Stimulated activated CD4-positive, alpha-beta T cell treated with anti-CD3 and anti-CD28 coated beads, Interleukin-2, amount 100 ng/mL, for 48 hours (primary cell): Measurements from ENCODE around the gene DNAJB12.
A peak's percentile ranks its signal among the peaks of the same experiment; 100 is the strongest.
"Not testable (repeated sequence)": the region's sequence is repeated elsewhere in the genome, so short reads cannot be mapped to it uniquely, and the experiment has no call there.

Source experiments
- DNase-seq, 2 donors: peaks; one replicate each; pipeline ENCODE4 v3.0.0-alpha.2; 2020

DNAJB12 gene

DNA sequence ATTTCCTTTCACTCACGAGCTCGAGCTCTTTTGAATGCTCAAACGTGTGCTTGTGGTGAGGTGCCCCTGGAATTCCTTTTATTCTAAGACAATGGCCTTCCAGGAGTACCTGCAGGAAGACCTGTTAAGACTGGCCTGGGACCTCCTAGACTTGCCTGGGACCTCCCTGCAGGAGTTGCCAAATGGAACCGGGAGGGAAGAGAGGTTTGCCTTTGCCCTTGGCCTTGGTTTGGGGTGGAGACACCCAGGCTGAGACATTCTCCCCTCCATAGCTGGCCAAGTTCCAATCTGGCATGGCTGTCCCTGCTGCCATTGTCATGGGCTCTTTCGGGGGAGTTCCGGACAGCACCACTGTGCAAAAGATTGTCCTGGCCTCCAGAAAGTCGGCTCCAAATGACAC lies 39.7 kb downstream of the DNAJB12 start:
- no peak for DNase-seq

DNA sequence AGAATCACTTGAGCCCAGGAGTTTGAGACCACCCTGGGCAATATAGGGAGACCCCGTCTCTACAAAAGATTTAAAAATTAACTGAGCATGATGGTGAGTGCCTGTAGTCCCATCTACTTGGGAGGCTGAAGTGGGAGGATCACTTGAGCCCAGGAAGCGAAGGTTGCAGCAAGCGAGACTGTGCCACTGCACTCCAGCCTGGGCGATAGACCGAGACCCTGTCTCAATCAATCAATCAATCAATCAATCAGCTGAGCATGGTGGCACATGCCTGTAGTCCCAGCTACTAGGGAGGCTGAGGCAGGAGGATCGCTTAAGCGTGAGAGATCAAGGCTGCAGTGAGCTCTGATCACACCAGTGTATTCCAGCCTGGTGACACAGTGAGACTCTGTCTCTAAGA lies 40.5 kb downstream of the DNAJB12 start:
- DNase-seq, result no peak

DNA sequence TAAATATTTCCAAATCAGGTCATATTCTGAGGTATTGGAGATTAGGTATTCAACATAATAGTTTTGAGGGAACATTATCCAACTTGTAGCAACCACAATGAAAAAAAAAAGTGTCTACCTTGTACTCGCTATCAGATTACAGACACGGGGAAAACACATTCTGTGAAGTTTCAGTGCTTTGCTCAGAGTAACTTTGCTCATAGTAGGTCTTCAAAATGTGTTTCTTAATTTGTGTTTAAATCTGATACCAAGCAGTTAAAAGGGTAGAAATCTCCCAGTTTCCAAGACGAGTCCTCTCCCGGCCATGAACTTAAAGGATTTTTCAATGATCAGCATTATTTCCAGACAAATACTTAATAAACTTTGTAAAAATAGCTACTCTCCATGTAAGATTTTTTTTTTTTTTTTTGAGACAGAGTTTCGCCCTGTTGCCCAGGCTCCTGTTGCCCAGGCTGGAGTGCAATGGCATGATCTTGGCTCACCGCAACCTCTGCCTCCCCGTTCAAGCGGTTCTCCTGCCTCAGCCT lies 41.8 kb downstream of the DNAJB12 start:
- no peak for DNase-seq

DNA sequence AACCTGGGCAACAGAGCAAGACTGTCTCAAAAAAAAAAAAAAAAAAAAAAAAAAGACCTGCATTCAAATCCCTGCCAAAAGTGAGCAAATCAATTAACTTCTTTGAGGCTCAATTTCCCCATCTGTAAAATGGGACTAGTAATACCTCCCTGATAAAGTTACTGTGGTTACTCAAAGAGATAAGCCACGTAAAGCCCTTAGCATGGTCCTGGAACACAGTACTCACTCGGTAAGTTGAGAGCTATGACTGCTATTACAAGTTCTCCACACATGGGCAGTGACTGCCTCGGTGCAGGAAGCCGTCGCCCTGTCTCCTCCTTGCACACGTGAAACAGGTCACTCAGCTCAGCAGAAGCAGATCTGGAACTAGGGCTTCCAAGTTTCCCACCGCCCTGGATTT lies 43.1 kb downstream of the DNAJB12 start:
- no peak for DNase-seq

DNA sequence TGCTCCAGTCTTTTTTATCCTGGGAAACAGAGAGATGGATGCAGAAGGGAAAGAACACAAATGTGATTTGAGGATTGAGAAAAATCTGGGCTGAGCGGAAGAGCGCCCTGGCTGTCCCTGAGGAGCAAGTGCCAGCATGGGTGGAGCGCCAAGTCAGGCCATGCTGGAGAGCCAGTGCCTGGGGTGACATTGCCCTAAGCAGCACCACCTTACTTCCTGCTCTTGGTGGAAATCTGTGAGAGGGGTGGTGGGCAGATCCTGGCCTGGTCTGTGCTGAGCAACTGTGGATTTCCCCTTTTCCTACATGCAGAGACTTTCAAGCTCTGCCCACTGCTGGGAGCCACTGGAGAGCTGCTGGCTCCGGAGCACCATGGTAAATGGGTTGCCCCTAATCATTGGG lies 44.1 kb downstream of the DNAJB12 start:
- no peak for DNase-seq

DNA sequence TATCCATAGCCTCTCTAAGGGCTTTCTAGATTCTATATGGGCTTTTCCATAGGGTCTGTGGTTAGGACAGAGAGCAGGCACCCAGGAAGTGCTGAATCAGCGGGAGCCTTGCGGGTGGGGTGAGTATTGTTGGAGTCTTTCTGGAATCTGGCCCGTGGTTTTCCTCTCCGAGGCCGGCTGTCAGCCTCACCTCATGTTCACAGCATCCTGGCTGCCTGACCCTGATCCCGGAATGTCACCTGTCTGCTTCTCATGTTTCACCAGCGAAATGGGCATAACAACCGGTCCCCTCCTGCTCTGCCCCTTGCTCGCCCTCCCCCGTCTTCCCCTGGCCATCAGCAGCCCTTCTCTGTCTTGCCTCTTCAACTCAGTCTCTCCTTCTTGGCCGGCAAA lies 44.5 kb downstream of the DNAJB12 start:
- no peak for DNase-seq

DNA sequence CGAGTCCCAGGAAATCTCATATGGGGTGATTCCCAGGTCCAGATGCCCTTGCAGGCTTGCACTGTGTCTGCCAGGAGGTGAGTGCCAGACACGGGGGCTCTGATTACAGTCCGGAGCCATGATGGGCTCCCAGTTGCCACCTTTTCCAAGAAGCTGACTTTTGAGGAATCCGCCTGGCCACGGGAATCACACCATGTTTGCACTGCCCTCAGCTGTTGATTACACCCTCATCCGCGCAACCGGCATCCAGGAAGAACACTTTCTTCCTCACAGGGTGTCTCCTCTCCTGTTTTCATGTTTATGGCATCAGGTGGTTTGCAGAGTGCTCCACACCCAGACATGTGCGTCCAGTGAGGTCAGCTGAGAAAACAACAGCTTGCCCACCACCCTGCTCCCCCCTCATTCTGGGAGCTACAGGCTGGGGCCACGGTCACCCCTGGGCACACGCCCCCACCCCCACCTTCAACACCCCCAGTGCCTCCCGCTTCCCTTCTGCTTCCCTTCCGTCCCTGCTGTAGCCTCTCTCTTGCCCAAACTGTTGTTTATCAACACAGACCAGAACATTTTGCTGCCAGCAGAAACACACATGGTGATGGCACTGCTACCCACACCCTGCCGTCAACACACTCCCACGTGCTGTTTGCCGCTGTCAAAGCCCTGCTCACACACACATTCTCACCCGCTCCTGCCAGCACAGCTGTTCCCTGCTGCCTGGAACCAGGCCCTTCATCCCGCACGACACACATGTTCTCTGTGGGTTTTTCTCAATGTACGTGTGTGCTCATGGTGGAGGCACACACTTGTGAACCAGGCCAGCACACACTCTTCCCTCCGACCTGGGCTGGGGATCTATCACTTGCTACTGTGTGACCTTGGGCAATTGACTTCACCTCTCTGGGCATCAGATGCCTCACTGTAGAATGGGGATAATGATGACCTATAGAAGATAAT lies 45.2 kb downstream of the DNAJB12 start:
- no peak for DNase-seq

DNA sequence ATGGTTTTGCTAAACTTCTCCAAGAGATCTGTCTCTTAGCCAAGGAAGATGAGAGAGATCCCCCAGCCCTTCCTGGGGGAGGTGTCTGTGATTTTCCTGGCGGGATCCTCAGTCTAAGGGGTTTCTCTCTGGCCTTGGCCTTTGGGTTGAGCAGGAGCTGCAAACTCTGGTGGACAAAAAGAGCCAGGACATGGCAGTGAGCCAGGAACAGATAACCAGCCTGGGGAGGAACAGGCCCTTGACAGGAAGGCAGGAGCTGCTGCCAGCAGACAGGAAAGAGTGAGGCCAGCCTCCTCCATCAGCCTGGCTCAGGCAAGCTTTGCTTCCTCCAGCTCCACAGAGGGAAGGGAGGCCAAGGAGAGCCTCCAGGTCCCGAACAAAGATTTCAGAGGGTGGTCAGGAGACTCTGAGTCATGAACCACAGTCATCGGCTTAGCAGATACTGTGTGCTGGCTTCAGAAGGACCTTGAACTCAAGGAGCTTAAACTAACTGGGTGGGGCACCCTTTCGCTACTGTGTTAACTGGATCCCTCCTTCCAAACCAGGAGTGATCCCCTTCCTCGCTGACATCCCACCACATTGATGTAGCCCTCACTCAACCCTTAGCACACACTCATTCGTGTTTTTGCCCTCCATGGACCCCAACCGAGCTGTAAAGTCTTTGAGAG lies 46.3 kb downstream of the DNAJB12 start:
- no peak for DNase-seq

DNA sequence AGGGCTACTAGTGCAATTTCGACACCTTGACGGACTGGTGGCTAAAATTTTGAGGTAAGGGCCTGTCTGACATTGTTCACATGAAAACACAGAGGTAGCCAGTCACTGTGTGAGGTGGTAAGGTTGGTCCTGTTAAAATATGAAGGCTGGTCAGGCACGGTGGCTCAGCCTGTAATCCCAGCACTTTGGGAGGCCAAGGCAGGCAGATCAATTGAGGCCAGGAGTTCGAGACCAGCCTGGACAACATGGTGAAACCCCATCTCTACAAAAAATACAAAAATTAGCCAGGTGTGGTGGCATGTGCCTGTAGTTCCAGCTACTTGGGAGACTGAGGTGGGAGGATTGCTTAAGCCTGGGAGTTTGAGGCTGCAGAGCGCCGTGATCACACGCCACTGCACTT lies 47.0 kb downstream of the DNAJB12 start:
- not testable (repeated sequence) for DNase-seq

DNA sequence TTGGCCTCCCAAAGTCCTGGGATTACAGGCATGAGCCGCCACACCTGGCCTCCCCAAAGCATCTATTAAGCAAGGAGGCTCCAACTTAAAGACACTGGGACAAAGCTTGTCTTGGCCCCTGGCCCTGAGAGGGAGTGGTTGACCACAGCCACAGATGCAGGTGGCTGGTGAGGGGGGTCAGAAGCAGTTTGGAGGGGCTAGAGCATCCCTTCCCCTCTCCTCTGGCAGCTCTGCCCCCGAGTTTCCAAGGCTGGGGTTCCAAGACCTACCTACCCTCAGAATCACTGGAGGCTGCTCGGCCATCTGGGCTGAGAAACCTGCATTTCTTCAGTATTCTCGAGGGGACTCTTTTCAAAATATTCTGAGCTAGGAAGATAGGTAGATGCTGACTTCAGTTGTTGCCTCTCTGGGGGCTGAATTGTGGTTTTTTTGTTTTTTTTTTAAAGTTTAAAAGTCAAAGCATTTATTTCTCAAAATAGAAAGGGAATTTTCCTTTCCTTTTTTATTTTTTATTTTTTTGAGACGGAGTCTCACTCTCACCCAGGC lies 48.4 kb downstream of the DNAJB12 start:
- no peak for DNase-seq

DNA sequence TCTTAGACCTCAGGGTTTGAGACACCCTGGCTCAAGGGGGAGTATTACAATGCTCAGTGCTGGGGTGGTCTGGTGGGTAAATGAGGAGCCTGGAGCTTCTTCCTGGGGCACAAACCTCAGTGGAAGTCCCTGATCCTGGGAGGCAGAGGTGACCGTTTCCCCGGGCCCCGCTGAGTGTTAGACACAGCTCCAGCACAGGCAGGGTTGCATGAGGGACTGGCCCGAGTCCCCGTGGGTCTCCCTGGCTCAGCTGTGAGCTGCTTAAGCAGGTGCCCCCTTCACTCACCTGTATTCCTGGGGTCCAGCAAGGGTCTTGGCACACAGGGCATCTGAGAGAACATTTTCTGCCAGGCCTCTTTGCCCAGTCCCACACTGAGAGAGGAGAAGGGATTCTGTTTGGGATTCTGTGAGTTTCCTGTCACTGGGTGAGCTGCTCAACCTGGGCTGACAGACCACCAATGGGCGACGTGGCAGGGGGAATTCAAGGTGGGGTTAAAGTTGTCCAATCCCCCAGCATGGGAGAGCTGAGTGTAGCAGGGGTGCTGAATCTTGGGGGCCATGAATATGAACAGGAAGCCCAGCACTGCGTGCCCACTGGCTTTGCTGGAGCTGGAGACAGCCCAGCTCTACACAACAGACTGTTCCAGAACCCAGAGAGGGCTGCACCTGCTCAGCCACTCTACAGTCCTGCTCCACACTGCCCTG lies 51.1 kb downstream of the DNAJB12 start:
- DNase-seq, result no peak

DNA sequence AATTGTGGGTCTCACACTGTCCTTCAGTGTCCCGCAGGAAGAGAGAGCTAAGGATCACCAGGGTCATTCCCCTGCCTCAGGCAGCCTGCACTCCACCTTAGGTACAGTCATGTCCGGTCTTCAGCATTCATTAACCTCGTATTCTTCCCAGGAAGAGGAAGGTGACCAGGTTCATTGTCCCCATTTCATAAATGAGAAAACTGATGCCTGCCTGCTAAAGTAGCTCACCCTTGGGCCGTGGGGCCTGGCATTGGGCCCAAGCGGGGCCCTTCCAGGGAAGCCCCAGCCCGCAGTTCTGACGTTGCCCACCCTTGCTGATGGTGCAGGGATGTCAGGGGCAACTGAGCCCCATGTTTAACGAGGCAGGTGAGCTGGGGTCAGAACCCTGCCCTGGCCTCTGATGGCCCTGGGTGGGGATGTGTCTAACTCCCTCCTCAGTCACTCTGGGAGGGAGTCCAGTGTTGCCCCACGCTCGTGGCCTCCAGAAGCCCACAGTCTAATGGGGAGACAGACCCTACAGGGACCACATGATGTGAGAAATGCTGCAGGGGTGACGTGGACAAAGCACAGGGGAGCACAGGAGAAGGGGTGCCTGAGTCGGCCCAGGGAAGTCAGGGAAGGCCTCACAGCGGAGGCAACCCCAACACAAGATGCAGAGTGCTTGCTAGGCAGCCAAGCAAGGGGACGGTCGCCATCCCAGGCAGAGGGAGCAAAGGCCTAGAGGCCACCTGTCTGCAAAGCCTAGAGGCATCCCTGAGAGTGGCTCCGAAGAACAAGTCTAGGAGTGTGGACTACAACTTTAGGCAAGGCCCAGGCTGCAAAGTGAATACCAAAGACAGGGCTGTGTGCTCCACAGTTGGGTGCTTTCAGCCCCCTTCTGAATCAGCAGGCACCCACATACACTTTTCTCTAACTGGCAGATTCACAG lies 55.9 kb downstream of the DNAJB12 start:
- no peak for DNase-seq

DNA sequence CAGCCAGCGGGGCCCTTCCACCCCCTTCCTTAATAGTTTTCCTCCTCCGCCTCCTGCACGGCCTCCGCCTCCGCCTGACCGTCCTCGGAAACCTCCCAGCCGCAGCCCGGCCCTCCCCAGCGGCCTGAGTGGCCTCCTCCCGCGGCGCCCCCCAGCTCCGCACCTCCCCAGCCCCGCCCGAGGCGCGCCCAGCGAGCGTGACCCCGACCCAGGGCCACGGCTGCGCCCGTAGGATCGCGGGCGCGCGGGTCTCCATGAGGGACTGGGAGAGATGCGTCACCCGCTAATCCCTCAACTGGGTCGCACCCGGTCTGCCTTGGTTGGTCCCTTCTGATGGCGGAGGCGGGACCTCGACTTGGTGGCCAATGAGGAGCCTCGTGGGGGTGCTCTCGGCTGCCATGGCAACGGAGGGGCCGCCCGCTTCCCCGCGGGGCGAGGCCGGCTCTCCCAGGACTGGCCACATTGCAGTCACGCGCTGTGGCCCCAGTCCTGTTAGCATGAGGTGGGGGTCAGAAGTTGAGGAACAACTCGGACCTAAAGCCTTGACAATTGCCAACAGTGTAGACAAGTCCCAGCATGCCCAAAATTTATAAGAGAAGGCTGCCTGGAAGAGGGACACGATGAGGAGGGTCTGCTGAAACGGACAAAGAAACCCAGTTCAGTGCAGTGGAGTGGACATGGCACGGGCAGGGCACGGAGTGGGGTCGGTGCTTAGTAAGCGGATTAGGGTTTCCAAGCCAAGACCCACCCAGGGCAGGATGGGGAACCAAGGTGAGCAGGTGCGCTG lies 56.7 kb downstream of the DNAJB12 start:
- peak; percentile 91 to 93 for DNase-seq

DNA sequence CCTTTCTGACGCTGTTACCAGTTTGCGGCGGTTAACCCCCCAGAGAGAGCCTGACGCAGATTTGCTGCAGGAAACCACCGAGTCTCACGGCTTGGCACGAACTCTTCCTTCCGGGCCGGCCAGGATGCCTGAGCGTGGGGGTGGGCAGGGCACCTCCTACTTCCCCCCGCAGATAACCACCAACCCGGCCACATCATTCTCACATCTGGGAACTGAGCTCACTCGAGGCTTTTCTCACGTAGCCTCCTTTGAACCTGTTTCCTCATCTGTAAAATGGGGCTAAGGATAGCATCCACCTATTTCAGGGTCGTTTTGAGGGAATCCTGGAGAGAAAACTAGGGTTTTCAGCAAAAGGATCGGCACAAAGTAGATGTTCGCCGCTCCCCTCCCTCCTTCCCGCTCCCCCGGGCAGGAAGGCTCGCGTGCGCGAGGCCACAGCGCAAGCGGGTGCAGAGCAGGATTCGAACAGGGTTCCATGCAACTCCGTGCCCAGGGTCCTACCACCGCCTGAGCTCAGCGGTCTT lies 57.4 kb downstream of the DNAJB12 start:
- DNase-seq, result peak; percentile 87 to 92

DNA sequence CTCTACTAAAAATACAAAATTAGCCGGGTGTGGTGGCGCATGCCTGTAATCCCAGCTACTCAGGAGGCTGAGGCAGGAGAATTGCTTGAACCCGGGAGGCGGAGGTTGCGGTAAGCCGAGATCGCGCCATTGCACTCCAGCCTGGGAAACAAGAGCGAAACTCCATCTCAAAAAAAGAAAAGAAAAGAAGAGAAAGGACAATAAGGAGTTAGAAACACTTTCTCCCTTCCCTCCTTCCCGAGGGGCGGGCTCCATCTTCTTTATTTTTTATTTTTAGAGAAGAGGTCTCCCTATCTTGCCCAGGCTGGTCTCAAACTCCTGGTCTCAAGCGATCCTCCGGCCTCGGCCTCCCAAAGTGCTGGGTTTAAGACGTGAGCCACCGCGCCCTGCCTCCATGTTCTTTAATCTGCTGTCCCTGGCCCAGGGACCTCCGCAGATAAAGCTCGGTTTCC lies 57.9 kb downstream of the DNAJB12 start:
- not testable (repeated sequence) for DNase-seq

DNA sequence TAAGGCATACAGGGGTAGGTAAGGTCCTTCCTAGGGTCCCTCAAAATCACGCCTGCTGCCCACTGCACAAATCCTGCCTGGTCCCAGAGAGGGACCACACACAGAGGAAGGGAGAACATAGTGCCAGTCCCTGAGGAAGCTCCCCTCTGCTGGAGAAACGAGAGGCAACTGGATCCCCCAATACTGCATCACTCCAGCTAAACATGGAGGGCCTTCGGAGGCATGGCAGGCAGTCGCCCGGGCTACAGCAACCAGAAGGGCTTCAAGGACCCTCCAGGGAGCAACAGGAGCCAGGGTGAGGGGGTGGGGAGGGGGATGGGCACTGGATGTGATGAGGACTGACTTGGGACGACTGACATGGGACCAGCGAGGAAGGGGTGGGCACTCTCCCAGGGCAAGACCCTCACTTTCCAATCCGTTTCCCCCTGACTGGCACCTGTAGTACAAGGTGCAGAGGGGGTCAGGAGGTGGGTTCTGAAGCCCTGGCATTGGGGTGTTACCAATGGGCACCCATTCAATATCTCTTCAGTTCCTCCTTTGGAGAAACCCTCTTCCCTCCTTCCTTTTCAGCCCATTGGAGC lies 59.3 kb downstream of the DNAJB12 start:
- no peak for DNase-seq

DNA sequence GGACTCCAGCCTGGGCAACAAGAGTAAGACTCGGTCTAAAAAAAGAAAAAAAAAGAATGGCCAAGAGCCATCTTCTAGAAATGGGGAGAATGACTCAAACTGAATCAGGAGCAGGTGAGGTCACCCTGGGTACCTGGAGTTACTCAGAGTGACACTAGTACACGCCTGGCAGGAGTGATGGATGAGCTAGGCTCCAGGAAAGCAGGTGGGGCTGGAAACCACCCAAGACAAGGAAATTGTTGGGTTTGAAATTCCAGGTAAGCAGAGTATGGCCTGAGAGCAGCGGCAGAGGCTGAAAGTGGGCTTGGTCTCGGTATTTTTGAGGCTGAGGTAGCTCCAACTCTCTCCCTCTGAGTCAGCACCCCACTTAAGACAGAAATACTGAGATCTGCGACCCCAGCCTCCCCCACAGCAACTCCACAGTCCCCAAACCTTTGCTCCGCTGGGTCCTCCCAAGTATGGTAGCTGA lies 62.5 kb downstream of the DNAJB12 start:
- DNase-seq, result no peak

DNA sequence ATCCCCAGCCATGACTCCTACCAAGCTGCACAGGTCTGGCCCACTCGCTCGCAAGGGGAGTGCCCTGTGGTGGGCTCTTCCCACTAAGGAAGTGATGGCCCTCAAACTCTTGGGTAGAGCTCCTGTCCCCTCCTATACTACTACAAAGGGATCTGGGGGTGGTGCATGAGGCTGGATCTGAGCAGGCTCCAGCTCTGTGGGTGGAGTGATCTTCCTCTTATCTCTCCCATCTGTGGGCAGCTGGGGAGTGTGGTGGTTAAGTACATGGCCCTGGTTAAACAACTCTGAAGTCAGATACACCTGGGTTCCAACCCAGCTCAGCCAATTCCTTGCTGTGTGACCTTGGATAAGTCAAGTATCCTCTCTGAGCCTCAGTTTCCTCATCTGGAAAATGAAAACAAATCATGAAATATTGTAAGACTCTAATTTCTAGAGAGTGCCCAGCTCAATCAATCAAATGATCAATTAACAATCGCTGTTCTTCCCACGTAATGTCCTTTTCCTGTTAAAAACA lies 63.6 kb downstream of the DNAJB12 start:
- no peak for DNase-seq

DNA sequence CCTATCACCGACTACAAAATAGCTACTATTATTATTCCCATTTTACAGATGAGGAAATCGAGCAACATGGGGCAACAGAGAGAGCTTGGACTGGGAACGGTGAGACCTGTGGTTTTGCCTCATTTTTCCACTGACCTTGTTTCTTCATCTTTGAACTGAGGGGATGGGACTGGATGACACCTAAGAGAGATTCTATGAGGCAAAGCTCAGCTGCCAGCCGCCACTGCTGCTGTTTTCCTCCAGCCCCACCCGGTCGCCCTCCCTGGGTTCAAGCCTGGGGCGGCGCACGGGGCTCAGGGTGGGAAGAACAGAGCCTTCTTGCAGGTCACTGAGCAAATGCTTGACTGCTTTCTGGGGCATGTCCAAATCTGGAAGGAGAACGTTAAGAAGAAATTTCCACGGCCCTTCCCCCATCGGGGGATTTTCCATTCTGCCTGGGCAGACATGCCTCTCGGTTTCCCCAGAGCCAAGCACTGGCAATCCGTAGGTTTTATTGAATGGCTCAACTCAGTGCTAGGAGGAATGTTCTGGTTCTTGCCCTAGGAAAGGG lies 68.7 kb downstream of the DNAJB12 start:
- no peak for DNase-seq

DNA sequence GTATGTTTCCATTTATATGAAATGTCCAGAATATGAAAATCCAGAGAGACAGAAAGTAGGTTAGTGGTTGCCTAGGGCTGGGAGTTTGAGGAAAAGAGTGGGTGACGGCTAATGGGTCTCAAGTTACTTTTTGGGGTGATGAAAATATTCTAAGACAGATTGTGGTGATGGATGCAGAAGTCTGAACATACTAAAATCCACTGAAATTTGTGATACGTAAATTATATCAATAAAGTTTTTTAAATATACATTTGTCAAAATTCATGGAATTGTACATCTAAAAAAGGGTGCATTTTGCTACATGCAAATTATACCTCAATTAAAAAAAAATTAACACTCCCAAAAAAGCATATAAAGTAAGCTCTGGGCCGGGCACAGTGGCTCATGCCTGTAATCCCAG lies 71.6 kb downstream of the DNAJB12 start:
- no peak for DNase-seq
